OCI-LY1 (cell line): ENCODE data around the gene ARID3B.

Source experiments
- CTCF ChIP-seq: fragments of 200-600 bp; sonication (generic), shearing (Covaris generic); IDR thresholded peaks from 2 replicates; pipeline ENCODE4 v1.5.1; 2017; ENCODE audit warnings: mild to moderate bottlenecking, antibody characterized with exemption, low read length, moderate library complexity, mixed read lengths
- EZH2 ChIP-seq: fragments of 200-600 bp; sonication (generic), shearing (Covaris generic); IDR thresholded peaks from 2 replicates; pipeline ENCODE4 v1.8.0; 2017; ENCODE audit warnings: borderline replicate concordance, mixed run types, mild to moderate bottlenecking, antibody characterized with exemption, low read length, moderate library complexity, mixed read lengths

DNA sequence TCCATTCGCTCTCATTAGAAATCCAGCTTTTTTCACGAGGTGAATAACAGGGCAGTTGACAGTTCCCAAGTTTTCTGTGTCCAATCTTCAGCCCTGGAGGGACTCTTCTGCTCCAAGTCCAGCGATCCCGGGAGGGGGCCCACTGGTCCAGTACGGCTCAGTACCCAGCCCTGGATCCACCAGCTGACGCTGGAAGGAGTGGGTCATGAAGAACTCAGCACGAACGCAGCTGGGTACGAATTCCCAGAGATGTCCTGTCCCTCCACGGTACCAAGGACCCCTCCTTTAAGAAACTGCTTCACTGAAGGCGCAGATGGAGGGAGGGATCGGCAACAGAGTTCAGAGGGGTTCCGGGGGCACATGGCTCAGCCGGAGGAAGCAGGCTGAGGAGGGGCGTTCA, 58.1 kb downstream of the ARID3B start:
- TF ChIP-seq CTCF (no peak), EZH2 (no peak)
